Esophagus muscularis mucosa (tissue), 3 donors: ENCODE data around the gene MSH4.

ENCODE experiments used
- POLR2A ChIP-seq: fragments of 450-650 bp; IDR thresholded peaks from one replicate; pipeline ENCODE4 v1.6.1; 2017; ENCODE audit warnings: antibody characterized with exemption, moderate library complexity, mild to moderate bottlenecking, low read depth
- TF ChIP-seq, protein P1 (sequence below), 3 experiments: fragments of 200-600 bp in 2 of 3; fragments of 450-650 bp in 1 of 3; sonication (generic) in 2 of 3; IDR thresholded peaks; one replicate each; pipeline ENCODE4 v1.5.1; 2017 to 2019; ENCODE audit warnings: antibody characterized with exemption in 3 of 3, mild to moderate bottlenecking in 2 of 3, moderate library complexity in 1 of 3

- TF ChIP-seq, protein P1, sequence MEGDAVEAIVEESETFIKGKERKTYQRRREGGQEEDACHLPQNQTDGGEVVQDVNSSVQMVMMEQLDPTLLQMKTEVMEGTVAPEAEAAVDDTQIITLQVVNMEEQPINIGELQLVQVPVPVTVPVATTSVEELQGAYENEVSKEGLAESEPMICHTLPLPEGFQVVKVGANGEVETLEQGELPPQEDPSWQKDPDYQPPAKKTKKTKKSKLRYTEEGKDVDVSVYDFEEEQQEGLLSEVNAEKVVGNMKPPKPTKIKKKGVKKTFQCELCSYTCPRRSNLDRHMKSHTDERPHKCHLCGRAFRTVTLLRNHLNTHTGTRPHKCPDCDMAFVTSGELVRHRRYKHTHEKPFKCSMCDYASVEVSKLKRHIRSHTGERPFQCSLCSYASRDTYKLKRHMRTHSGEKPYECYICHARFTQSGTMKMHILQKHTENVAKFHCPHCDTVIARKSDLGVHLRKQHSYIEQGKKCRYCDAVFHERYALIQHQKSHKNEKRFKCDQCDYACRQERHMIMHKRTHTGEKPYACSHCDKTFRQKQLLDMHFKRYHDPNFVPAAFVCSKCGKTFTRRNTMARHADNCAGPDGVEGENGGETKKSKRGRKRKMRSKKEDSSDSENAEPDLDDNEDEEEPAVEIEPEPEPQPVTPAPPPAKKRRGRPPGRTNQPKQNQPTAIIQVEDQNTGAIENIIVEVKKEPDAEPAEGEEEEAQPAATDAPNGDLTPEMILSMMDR (IDR thresholded peaks at IDR 0.05), result no peak
- TF ChIP-seq POLR2A, result no peak
These were observed 65.1 kb downstream of the MSH4 start for GRCh38 chr1:75861831-75862230.
